ENCODE results near the gene AIPL1. TPM values are rescaled to one million over a fixed set of nuclear protein-coding genes. Genes with fewer than 3 reads are reported as not detected.

AIPL1 gene
- total and polyA plus RNA-seq, 10 of the 15 experiments (the other 5 are each of a cell fraction or from before 2014, with no cell fraction given) = not detected

- H3K27ac ChIP-seq (ENCODE audit: control insufficient read depth, insufficient read depth) = no peak overlapping the region
- ChIA-PET SMC1A (ENCODE audit: uncharacterized antibody, unreplicated experiment) (interaction anchor here (3.8 kb wide), 1 partner anchor 173 kb away, joined by 12 read pairs; no protein-coding TSS in a partner anchor), POLR2A (interaction anchor here (1.6 kb wide), 1 partner anchor 8 kb away, joined by 6 read pairs; no protein-coding TSS in a partner anchor), RAD21 (ENCODE audit: unreplicated experiment) (no interaction called here), CTCF (interaction anchor here (1.8 to 4.3 kb wide), 4 partner anchors 28 to 227 kb away, joined by 6 to 38 read pairs (median 10); no protein-coding TSS in a partner anchor)
- FAIRE-seq (no peak), ATAC-seq (no peak), DNase-seq (ENCODE audit: low read depth, low spot score) (no peak)
- no TSS peak for BruUV-seq (replicated peaks)
- no peaks in the 10 kb centered on the region for H3K4me1 ChIP-seq (ENCODE audit: control insufficient read depth, insufficient read depth, low read length)
- H3K4me3 ChIP-seq = no peak overlapping the region
- H3K9ac ChIP-seq (ENCODE audit: control insufficient read depth, insufficient read depth, low read length) = no peak overlapping the region
- no peak overlapping the region for H3K4me2 ChIP-seq (ENCODE audit: control insufficient read depth, insufficient read depth)
- in situ Hi-C loops (cut with MboI) = loop anchor here (5.0 kb wide), 1 partner anchor 173 kb away; no protein-coding TSS in a partner anchor
- no peak overlapping the region for H2AFZ ChIP-seq (ENCODE audit: control insufficient read depth, low read depth, low read length)
- 63% methylated on average over 22 of the region's 22 CpGs for WGBS (ENCODE audit: insufficient coverage, insufficient replicate concordance, low lambda C conversion rate, missing lambda C conversion rate)
- H3K36me3 ChIP-seq (ENCODE audit: control insufficient read depth in 2 of 2, insufficient read depth in 2 of 2, low read length in 1 of 2) = no peaks in the 10 kb centered on the region
- H3K79me2 ChIP-seq (ENCODE audit: control insufficient read depth, insufficient read depth, low read length) = no peaks in the 10 kb centered on the region
- no peaks in the 10 kb centered on the region; a peak in 1 of 4 replicates for H3K27me3 ChIP-seq (replicated peaks in 1 of 2; ENCODE audit: control insufficient read depth in 2 of 2, insufficient read depth in 2 of 2, low read length in 1 of 2)
- no peaks in the 10 kb centered on the region for H3K9me3 ChIP-seq (replicated peaks; ENCODE audit: control insufficient read depth, insufficient read depth, low read length)
- no peaks in the 10 kb centered on the region for H4K20me1 ChIP-seq (ENCODE audit: control insufficient read depth, insufficient read depth)
- intact Hi-C loops (cut with micrococcal nuclease; ENCODE audit: unreplicated experiment) = no loop called here
- TF ChIP-seq, protein P1, sequence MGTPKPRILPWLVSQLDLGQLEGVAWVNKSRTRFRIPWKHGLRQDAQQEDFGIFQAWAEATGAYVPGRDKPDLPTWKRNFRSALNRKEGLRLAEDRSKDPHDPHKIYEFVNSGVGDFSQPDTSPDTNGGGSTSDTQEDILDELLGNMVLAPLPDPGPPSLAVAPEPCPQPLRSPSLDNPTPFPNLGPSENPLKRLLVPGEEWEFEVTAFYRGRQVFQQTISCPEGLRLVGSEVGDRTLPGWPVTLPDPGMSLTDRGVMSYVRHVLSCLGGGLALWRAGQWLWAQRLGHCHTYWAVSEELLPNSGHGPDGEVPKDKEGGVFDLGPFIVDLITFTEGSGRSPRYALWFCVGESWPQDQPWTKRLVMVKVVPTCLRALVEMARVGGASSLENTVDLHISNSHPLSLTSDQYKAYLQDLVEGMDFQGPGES (IDR thresholded peaks at IDR 0.05) = no peak
- TF ChIP-seq TAF1 (IDR thresholded peaks at IDR 0.05; ENCODE audit: borderline replicate concordance, low read depth, low read length) (no peak), NFYA (IDR thresholded peaks at IDR 0.05; ENCODE audit: borderline replicate concordance, low read depth, low read length) (no peak), MEF2B (IDR thresholded peaks at IDR 0.05; ENCODE audit: partially characterized antibody, poor library complexity, severe bottlenecking) (no peak), HDAC6 (IDR thresholded peaks at IDR 0.05; ENCODE audit: unreplicated experiment) (no peak), CREM (IDR thresholded peaks at IDR 0.05; ENCODE audit: low read depth) (no peak), NBN (IDR thresholded peaks at IDR 0.05) (no peak), PRDM15 (CRISPR knock-in tag; IDR thresholded peaks at IDR 0.05) (no peak), RCOR1 (conservative IDR thresholded peaks at IDR 0.05; ENCODE audit: low read depth, low read length) (no peak), POU2F2 (IDR thresholded peaks at IDR 0.05; ENCODE audit: borderline replicate concordance, low read depth, low read length) (no peak), CBFB (IDR thresholded peaks at IDR 0.05; ENCODE audit: low read depth) (no peak), CEBPB (IDR thresholded peaks at IDR 0.05; ENCODE audit: borderline replicate concordance in 1 of 2, low read depth in 2 of 2, low read length in 2 of 2) (no peak), RAD21 (IDR thresholded peaks at IDR 0.05; ENCODE audit: insufficient read depth, low read depth, low read length) (no peak), TARDBP (IDR thresholded peaks at IDR 0.05; ENCODE audit: borderline replicate concordance) (no peak), ZBED1 (IDR thresholded peaks at IDR 0.05; ENCODE audit: borderline replicate concordance) (no peak)
- TF ChIP-seq, protein P2, sequence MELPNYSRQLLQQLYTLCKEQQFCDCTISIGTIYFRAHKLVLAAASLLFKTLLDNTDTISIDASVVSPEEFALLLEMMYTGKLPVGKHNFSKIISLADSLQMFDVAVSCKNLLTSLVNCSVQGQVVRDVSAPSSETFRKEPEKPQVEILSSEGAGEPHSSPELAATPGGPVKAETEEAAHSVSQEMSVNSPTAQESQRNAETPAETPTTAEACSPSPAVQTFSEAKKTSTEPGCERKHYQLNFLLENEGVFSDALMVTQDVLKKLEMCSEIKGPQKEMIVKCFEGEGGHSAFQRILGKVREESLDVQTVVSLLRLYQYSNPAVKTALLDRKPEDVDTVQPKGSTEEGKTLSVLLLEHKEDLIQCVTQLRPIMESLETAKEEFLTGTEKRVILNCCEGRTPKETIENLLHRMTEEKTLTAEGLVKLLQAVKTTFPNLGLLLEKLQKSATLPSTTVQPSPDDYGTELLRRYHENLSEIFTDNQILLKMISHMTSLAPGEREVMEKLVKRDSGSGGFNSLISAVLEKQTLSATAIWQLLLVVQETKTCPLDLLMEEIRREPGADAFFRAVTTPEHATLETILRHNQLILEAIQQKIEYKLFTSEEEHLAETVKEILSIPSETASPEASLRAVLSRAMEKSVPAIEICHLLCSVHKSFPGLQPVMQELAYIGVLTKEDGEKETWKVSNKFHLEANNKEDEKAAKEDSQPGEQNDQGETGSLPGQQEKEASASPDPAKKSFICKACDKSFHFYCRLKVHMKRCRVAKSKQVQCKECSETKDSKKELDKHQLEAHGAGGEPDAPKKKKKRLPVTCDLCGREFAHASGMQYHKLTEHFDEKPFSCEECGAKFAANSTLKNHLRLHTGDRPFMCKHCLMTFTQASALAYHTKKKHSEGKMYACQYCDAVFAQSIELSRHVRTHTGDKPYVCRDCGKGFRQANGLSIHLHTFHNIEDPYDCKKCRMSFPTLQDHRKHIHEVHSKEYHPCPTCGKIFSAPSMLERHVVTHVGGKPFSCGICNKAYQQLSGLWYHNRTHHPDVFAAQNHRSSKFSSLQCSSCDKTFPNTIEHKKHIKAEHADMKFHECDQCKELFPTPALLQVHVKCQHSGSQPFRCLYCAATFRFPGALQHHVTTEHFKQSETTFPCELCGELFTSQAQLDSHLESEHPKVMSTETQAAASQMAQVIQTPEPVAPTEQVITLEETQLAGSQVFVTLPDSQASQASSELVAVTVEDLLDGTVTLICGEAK (IDR thresholded peaks at IDR 0.05; ENCODE audit: borderline replicate concordance) = no peak
Measured at GRCh38 chr17:6474376-6474775, 39.5 kb upstream of the AIPL1 start.
